Medulla oblongata (tissue), 1 donor: ENCODE results near the gene ARL13B.

ENCODE experiments used
- DNase-seq: peaks from one replicate; pipeline ENCODE4 v3.0.0-alpha.2; 2015; ENCODE audit errors: extremely low spot score

Gene ARL13B

DNA sequence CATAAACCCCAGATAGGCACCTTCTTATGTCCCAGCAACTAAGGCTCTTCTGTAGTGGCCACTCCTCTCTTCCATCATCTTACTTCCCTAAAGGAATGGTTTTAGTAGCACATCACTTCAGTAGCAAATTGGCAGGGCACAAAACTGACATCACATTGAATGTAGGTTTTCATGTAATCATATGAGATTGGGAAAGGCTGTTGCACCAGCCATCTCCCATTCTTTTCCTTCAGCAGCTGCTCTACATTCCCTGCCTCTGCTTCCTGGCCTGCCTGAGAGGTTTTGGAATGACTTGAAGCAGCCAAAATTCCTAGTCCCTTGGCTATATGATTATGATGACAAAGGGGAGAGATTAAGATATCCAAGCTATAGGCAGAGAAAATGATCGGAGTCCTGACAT lies 119.4 kb downstream of the ARL13B start:
- DNase-seq, result no peak

- no peak for DNase-seq
Observed at GRCh38 chr3:94101860-94102259, 121.9 kb downstream of the ARL13B start.
